Right atrium auricular region (tissue), 2 donors: Measurements from ENCODE around the gene LRBA. TPM values are rescaled to one million over a fixed set of nuclear protein-coding genes. Genes with fewer than 3 reads are reported as not detected.

Experiments used
- DNase-seq: peaks from one replicate; pipeline ENCODE4 v3.0.0-alpha.2; 2019; ENCODE audit warnings: low spot score
- H3K27ac ChIP-seq, 2 donors: fragments of 200-600 bp; sonication (generic); 1 replicate in 1 of 2; 2 replicates in 1 of 2; pipeline ENCODE4 v1.5.1; 2016 to 2019
- H3K27me3 ChIP-seq, 2 donors: fragments of 200-600 bp; sonication (generic); one replicate each; pipeline versions ENCODE4 v1.5.1 to v1.6.0; 2017 to 2019
- H3K36me3 ChIP-seq: fragments of 200-600 bp; sonication (generic); one replicate; pipeline ENCODE4 v1.5.1; 2016
- H3K4me1 ChIP-seq, 2 donors: fragments of 200-600 bp; sonication (generic); one replicate each; pipeline versions ENCODE4 v1.5.1 to v1.6.0; 2017 to 2019
- H3K4me3 ChIP-seq, 2 donors: fragments of 200-600 bp; sonication (generic); 1 replicate in 1 of 2; 2 replicates in 1 of 2; pipeline ENCODE4 v1.5.1; 2017 to 2019; ENCODE audit warnings: mild to moderate bottlenecking in 1 of 2, moderate library complexity in 1 of 2
- H3K9me3 ChIP-seq, 2 donors: fragments of 200-600 bp; sonication (generic); one replicate each; pipeline ENCODE4 v1.5.1; 2019
- total RNA-seq, 2 donors: library from RNA; depleted of rRNA; stranded (reverse); fragments of >200 nt; gene quantifications; one replicate each; pipeline ENCODE4 v1.1.0, GENCODE V29; 2016
- TF ChIP-seq, protein P1 (sequence below), 2 donors: fragments of 200-600 bp; sonication (generic); IDR thresholded peaks; one replicate each; pipeline ENCODE4 v1.5.1; 2019; ENCODE audit warnings: antibody characterized with exemption in 2 of 2

Gene LRBA
- total RNA-seq, 2 donors from 2014 or later, result 20.8 to 37.7 TPM

DNA sequence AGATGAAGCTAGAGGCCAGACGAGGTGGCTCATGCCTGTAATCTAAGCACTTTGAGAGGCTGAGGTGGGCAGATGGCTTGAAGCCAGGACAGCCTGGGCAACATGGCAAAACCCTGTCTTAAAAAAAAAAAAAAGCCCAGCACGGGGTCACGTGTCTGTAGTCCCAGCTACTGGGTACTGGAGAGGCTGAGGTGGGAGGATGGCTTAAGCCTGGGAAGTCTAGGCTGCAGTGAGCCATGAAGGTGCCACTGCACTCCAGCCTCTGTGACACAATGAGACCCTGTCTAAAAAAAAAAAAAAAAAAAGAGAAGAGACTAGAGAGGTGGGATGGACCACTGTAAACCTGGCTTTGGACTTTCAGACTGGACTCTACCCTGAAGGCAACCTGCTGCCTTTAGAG is 10.7 kb upstream of the LRBA start:
- Histone ChIP-seq H3K36me3 (no peaks in the 10 kb centered on the region), H3K27ac (no peak overlapping the region), H3K4me1 (no peaks in the 10 kb centered on the region), H3K27me3 (no peaks in the 10 kb centered on the region), H3K4me3 (no peak overlapping the region), H3K9me3 (no peaks in the 10 kb centered on the region)
- DNase-seq, result no peak
- TF ChIP-seq, protein P1, sequence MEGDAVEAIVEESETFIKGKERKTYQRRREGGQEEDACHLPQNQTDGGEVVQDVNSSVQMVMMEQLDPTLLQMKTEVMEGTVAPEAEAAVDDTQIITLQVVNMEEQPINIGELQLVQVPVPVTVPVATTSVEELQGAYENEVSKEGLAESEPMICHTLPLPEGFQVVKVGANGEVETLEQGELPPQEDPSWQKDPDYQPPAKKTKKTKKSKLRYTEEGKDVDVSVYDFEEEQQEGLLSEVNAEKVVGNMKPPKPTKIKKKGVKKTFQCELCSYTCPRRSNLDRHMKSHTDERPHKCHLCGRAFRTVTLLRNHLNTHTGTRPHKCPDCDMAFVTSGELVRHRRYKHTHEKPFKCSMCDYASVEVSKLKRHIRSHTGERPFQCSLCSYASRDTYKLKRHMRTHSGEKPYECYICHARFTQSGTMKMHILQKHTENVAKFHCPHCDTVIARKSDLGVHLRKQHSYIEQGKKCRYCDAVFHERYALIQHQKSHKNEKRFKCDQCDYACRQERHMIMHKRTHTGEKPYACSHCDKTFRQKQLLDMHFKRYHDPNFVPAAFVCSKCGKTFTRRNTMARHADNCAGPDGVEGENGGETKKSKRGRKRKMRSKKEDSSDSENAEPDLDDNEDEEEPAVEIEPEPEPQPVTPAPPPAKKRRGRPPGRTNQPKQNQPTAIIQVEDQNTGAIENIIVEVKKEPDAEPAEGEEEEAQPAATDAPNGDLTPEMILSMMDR (IDR thresholded peaks at IDR 0.05), result no peak

DNA sequence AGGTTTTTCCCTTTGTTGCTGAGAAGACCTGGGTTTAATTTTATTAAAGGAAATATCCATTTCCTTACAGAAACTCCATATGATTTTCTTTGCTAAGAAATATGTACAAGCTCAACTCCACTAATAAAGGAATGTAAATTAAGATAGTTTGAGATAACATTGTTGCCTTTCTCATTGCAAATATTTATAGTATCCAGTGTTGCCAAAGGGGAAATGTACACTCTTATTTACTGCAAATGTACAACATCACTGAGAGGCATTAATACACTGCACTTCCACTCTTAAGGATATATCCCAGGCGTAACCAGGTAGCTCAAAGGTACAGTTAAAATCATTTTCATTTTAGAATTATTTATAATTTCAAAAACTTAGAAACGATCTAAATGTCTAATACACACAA is 7.5 kb upstream of the LRBA start:
- Histone ChIP-seq H3K36me3 (no peaks in the 10 kb centered on the region), H3K9me3 (no peaks in the 10 kb centered on the region), H3K4me3 (no peak overlapping the region), H3K27ac (no peak overlapping the region), H3K27me3 (no peaks in the 10 kb centered on the region), H3K4me1 (no peaks in the 10 kb centered on the region)
- no peak for DNase-seq
- TF ChIP-seq, protein P1 (IDR thresholded peaks at IDR 0.05), result no peak

DNA sequence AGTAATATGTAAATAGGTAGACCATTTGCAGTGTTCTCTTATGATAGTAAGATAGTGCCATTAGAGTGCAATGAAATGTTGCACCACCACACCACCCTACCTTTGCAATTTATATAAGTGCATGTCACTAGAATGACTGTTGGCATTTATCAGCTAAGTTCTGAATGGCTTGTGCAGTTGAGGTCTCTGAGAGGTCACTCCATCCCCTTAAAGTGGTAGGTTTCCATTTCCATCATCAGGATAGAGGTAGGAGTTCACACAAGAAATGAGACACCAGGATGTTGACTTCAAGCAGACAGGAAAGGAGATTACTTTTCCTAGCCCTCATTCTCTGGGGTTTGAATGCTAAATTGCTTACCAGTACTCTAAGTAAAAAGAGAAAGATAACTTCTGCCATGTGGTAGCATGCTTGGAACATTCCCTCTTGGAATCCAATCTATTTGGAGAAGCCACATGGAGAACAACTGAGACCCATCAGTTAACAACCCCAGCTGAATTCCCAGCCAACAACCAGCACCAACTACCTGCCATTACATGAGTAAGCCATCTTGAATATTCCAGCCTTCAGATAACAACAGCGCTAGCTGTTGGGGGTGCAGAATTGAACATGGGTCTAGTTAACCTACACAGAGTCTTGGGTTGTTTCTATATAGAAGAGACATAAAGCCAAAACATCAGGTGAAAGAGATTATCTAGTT is 6.7 kb upstream of the LRBA start:
- no peaks in the 10 kb centered on the region for H3K9me3 ChIP-seq
- H3K27ac ChIP-seq, result no peak overlapping the region
- H3K4me3 ChIP-seq, result no peak overlapping the region
- H3K27me3 ChIP-seq, result no peaks in the 10 kb centered on the region
- no peak for DNase-seq
- TF ChIP-seq, protein P1 (IDR thresholded peaks at IDR 0.05), result no peak
- no peaks in the 10 kb centered on the region for H3K4me1 ChIP-seq
- H3K36me3 ChIP-seq, result no peaks in the 10 kb centered on the region

DNA sequence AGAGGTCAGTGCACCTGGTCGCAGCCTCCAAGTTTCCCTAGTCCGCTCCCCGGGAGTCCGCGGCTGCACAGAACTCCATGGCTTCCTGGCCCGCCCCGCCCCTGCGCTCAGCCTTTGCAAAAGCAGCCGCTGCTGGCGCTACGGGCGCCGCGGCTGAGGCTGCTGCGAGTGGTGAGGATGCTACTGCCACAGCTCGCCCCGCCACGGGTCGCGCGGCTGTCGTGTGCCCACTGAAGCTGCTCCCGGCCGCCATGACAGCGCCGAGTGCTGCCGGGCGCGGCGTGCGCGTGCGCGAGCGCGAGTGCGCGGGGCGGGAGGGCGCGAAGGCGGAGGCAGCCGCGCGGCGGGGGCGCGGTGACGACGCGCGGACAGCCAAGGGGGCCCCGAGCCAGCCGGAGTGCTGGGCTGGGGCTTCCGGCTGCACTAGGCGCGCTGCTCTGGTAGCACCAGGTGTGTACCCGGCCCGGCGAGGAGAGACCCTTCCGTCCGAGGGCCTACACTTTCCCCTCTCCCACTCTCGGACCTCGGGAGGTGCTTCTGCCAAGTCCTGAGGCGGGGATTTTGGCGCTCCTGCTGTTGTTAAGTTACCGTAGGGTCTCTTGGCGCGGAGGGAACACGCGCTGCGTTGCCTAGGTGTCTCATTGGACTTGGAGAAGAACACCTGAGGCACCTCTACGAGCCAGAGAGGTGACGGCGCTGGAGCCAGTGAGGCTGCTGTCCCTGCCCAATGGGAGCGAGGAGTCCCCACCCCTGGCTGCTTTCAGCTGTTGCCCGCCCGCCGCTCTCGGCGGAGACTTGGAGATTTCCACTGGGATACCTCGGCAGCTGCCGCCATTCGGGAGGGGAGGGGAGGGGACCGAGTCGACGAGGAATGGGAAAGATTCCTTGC is 619 bp upstream of the LRBA start:
- H3K27ac ChIP-seq, result peak overlapping the region; percentile 92 to 93
- H3K9me3 ChIP-seq, result no peaks in the 10 kb centered on the region
- DNase-seq, result peak; percentile 61
- peak overlapping the region; percentile 93 to 98 for H3K4me3 ChIP-seq
- H3K27me3 ChIP-seq, result no peaks in the 10 kb centered on the region
- H3K36me3 ChIP-seq, result no peaks in the 10 kb centered on the region
- TF ChIP-seq, protein P1 (IDR thresholded peaks at IDR 0.05), result no peak
- peaks cover 0 to 13% of the 10 kb centered on the region in 2 donors for H3K4me1 ChIP-seq

DNA sequence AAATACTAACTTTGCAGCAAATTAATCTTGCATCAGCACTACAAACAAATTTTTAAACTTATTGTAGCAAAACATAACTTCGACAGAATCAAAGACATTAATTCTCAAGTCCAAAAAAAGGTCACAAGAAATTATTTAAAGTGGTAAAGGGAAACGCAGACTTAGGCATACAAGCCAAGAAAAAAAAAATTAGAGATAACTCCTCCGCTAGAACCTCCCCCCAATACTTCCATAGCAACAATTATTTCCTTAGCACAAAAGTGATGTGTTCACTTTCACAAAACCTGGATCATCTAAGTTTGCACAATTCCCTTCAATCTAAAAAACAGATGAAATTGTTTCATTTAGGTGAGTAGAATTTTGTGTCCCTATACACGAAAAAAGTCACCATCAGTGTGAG is 1.1 kb downstream of the LRBA start:
- Histone ChIP-seq H3K27me3 (no peaks in the 10 kb centered on the region), H3K4me1 (peaks cover 0 to 13% of the 10 kb centered on the region in 2 donors), H3K36me3 (no peaks in the 10 kb centered on the region), H3K9me3 (no peaks in the 10 kb centered on the region), H3K27ac (peak overlapping the region; percentile 92 to 93), H3K4me3 (peak overlapping the region; percentile 93 to 98)
- TF ChIP-seq, protein P1 (IDR thresholded peaks at IDR 0.05), result no peak
- DNase-seq, result no peak
